ENCODE data around the gene NCOA3.

Gene NCOA3

GRCh38 chr20:47610945-47611250 lies 109.2 kb downstream of the NCOA3 start:
- H3K4me1 Mint-ChIP-seq = peaks cover 12% of the 10 kb centered on the region
- H3K27me3 Mint-ChIP-seq (ENCODE audit: low read depth, poor library complexity) = peaks cover 3% of the 10 kb centered on the region
- no peak overlapping the region for H3K27ac Mint-ChIP-seq
- no peaks in the 10 kb centered on the region for H3K36me3 Mint-ChIP-seq (ENCODE audit: low read depth)
- no peak overlapping the region for H3K4me3 Mint-ChIP-seq
- no peak for TF ChIP-seq CTCF (IDR thresholded peaks at IDR 0.05)
- DNase-seq = no peak
- H3K9me3 Mint-ChIP-seq = no peaks in the 10 kb centered on the region

- no peak for DNase-seq
Observed at GRCh38 chr20:47611785-47612184, 110.1 kb downstream of the NCOA3 start.

GRCh38 chr20:47612670-47613069 lies 111.0 kb downstream of the NCOA3 start:
- Mint-ChIP-seq H3K4me3 (no peak overlapping the region), H3K27me3 (ENCODE audit: low read depth, poor library complexity) (peaks cover 3% of the 10 kb centered on the region), H3K4me1 (peaks cover 7% of the 10 kb centered on the region), H3K27ac (no peak overlapping the region), H3K9me3 (no peaks in the 10 kb centered on the region), H3K36me3 (ENCODE audit: low read depth) (peaks cover 5% of the 10 kb centered on the region)
- DNase-seq = no peak
- no peak for TF ChIP-seq CTCF (IDR thresholded peaks at IDR 0.05)

More at GRCh38 chr20:47611785-47612184, 110.1 kb downstream of the NCOA3 start:
- H3K9me3 Mint-ChIP-seq = no peaks in the 10 kb centered on the region
- H3K27ac Mint-ChIP-seq = no peak overlapping the region
- peaks cover 3% of the 10 kb centered on the region for H3K27me3 Mint-ChIP-seq (ENCODE audit: low read depth, poor library complexity)
- no peaks in the 10 kb centered on the region for H3K36me3 Mint-ChIP-seq (ENCODE audit: low read depth)
- TF ChIP-seq CTCF (IDR thresholded peaks at IDR 0.05) = no peak
- H3K4me3 Mint-ChIP-seq = no peak overlapping the region
- H3K4me1 Mint-ChIP-seq = peaks cover 7% of the 10 kb centered on the region

GRCh38 chr20:47614703-47615309 lies 113.1 kb downstream of the NCOA3 start:
- peaks cover 3% of the 10 kb centered on the region for H3K27me3 Mint-ChIP-seq (ENCODE audit: low read depth, poor library complexity)
- no peak for DNase-seq
- H3K9me3 Mint-ChIP-seq = no peaks in the 10 kb centered on the region
- no peak overlapping the region for H3K27ac Mint-ChIP-seq
- peaks cover 7% of the 10 kb centered on the region for H3K4me1 Mint-ChIP-seq
- H3K36me3 Mint-ChIP-seq (ENCODE audit: low read depth) = peaks cover 5% of the 10 kb centered on the region
- no peak for TF ChIP-seq CTCF (IDR thresholded peaks at IDR 0.05)
- H3K4me3 Mint-ChIP-seq = no peak overlapping the region

DNA sequence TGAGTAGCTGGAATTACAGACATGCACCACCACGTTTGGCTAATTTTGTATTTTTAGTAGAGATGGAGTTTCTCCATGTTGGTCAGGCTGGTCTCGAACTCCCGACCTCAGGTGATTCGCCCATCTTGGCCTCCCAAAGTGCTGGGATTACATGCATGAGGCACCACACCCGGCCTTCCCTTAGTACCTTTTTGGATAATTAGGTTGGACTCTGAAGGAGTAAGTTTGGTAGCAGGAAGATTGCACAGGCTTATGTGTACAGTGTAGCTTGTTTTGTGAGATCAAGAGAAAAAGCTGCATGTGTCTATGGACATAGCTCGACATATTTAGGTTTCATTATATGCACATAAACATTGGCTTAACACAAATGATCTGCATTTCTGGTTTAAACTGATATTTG lies 116.8 kb downstream of the NCOA3 start:
- TF ChIP-seq CTCF (IDR thresholded peaks at IDR 0.05) = no peak
- peaks cover 2% of the 10 kb centered on the region for H3K27me3 Mint-ChIP-seq (ENCODE audit: low read depth, poor library complexity)
- H3K9me3 Mint-ChIP-seq = no peaks in the 10 kb centered on the region
- no peaks in the 10 kb centered on the region for H3K4me1 Mint-ChIP-seq
- H3K36me3 Mint-ChIP-seq (ENCODE audit: low read depth) = peaks cover 9% of the 10 kb centered on the region
- DNase-seq = no peak
- no peak overlapping the region for H3K4me3 Mint-ChIP-seq
- no peak overlapping the region for H3K27ac Mint-ChIP-seq

Data from nephron progenitor cell (in vitro differentiated cells).